Karpas-422 (cell line): ENCODE results near the gene RFC4. TPM values are rescaled to one million over a fixed set of nuclear protein-coding genes. Genes with fewer than 3 reads are reported as not detected.
"Not testable (repeated sequence)": the region's sequence is repeated elsewhere in the genome, so short reads cannot be mapped to it uniquely, and the experiment has no call there.

ENCODE experiments used
- DNase-seq: peaks from one replicate; pipeline ENCODE4 v3.0.0-alpha.2; 2015
- H2AFZ ChIP-seq: fragments of 200-600 bp; sonication (generic); 2 replicates; pipeline ENCODE4 v1.6.1; 2014; ENCODE audit warnings: antibody characterized with exemption, low read length, mixed read lengths
- H3K27ac ChIP-seq: fragments of 200-600 bp; sonication (generic); 2 replicates; pipeline ENCODE4 v1.5.1; 2014; ENCODE audit warnings: mild to moderate bottlenecking, low read length, moderate library complexity
- H3K27me3 ChIP-seq: fragments of 200-600 bp; sonication (generic); 2 replicates; pipeline ENCODE4 v1.6.1; 2014; ENCODE audit warnings: low read length, mixed read lengths
- H3K36me3 ChIP-seq: fragments of 200-600 bp; sonication (generic); 2 replicates; pipeline ENCODE4 v1.6.1; 2014; ENCODE audit warnings: low read length, mixed read lengths; ENCODE audit not compliant: insufficient read depth
- H3K4me1 ChIP-seq: fragments of 200-600 bp; sonication (generic); 2 replicates; pipeline ENCODE4 v1.6.1; 2014; ENCODE audit warnings: mild to moderate bottlenecking, low read length, mixed read lengths
- H3K4me2 ChIP-seq: fragments of 200-600 bp; sonication (generic); 2 replicates; pipeline ENCODE4 v1.6.1; 2014; ENCODE audit warnings: low read length, low read depth, mild to moderate bottlenecking; ENCODE audit not compliant: poor library complexity, severe bottlenecking
- H3K4me3 ChIP-seq: fragments of 200-600 bp; sonication (generic); 2 replicates; pipeline ENCODE4 v1.5.1; 2014; ENCODE audit warnings: mild to moderate bottlenecking, antibody characterized with exemption, low read length, mixed read lengths
- H3K79me2 ChIP-seq: fragments of 200-600 bp; sonication (generic); 2 replicates; pipeline ENCODE4 v1.6.1; 2014; ENCODE audit warnings: mild to moderate bottlenecking, low read length, mixed read lengths
- H3K9ac ChIP-seq: fragments of 200-600 bp; sonication (generic); 2 replicates; pipeline ENCODE4 v1.6.0; 2014; ENCODE audit warnings: low read length
- H3K9me2 ChIP-seq: fragments of 200-600 bp; sonication (generic), shearing (Covaris generic); replicated peaks from 2 replicates; pipeline ENCODE4 v1.6.0; 2014; ENCODE audit warnings: mild to moderate bottlenecking, low read length, moderate library complexity; ENCODE audit not compliant: insufficient read depth
- H3K9me3 ChIP-seq: fragments of 300-700, 200-600 bp; sonication (generic); 2 replicates; pipeline ENCODE4 v1.6.1; 2014; ENCODE audit warnings: low read length, mixed read lengths
- H4K20me1 ChIP-seq: fragments of 200-600 bp; sonication (generic); 2 replicates; pipeline ENCODE4 v1.6.1; 2014; ENCODE audit warnings: mild to moderate bottlenecking, antibody characterized with exemption, low read length, low read depth; ENCODE audit not compliant: insufficient read depth
- total RNA-seq: library from RNA; depleted of rRNA; stranded (reverse); fragments of >200 nt; shearing (Covaris generic); gene quantifications from 2 replicates; pipeline ENCODE4 v1.2.3, GENCODE V29; 2014; ENCODE audit warnings: low replicate concordance; rRNA removed

Gene RFC4
- total RNA-seq, result 59.7 and 80.7 TPM in 2 replicates

- Histone ChIP-seq H3K4me3 (peak within 1 kb of the TSS; percentile 79), H3K9me2 (no peaks in the 10 kb centered on the region), H3K79me2 (peaks cover 30% of the 10 kb centered on the region), H3K4me1 (peaks cover 26% of the 10 kb centered on the region), H3K36me3 (peaks cover 24% of the 10 kb centered on the region; the same call in 1 of the 2 replicates), H4K20me1 (no peaks in the 10 kb centered on the region), H2AFZ (peak within 1 kb of the TSS; percentile 80), H3K9me3 (no peaks in the 10 kb centered on the region), H3K27me3 (no peaks in the 10 kb centered on the region), H3K27ac (peak within 1 kb of the TSS; percentile 79), H3K4me2 (peak within 1 kb of the TSS; percentile 78), H3K9ac (peak within 1 kb of the TSS; percentile 85)
- DNase-seq, result peak; percentile 97
These were observed at the start of gene RFC4 for GRCh38 chr3:186806089-186807055. TSS of gene RFC4 (minus strand) at chr3:186806482. CDS start at chr3:186804713, 1,769 bp downstream.

GRCh38 chr3:186854954-186855353 lies 48.7 kb upstream of the RFC4 start:
- Histone ChIP-seq H3K9me3 (no peaks in the 10 kb centered on the region), H3K36me3 (no peaks in the 10 kb centered on the region), H2AFZ (no peak overlapping the region), H3K4me3 (no peak overlapping the region), H3K79me2 (no peaks in the 10 kb centered on the region), H3K27me3 (no peaks in the 10 kb centered on the region), H4K20me1 (no peaks in the 10 kb centered on the region), H3K4me1 (no peaks in the 10 kb centered on the region), H3K4me2 (no peak overlapping the region), H3K27ac (no peak overlapping the region), H3K9me2 (no peaks in the 10 kb centered on the region), H3K9ac (no peak overlapping the region)
- DNase-seq, result no peak

GRCh38 chr3:186854146-186854545 lies 47.9 kb upstream of the RFC4 start:
- Histone ChIP-seq H3K27ac (no peak overlapping the region), H3K9me2 (no peaks in the 10 kb centered on the region), H2AFZ (no peak overlapping the region), H3K9ac (no peak overlapping the region), H4K20me1 (no peaks in the 10 kb centered on the region), H3K36me3 (no peaks in the 10 kb centered on the region), H3K79me2 (no peaks in the 10 kb centered on the region), H3K27me3 (no peaks in the 10 kb centered on the region), H3K4me1 (peaks cover 1% of the 10 kb centered on the region; the same call in 1 of the 2 replicates), H3K4me3 (no peak overlapping the region), H3K4me2 (no peak overlapping the region), H3K9me3 (no peaks in the 10 kb centered on the region)
- DNase-seq, result no peak

- no peak overlapping the region for H3K4me2 ChIP-seq
These were observed 46.7 kb upstream of the RFC4 start for GRCh38 chr3:186852994-186853393.

GRCh38 chr3:186851835-186852234 lies 45.6 kb upstream of the RFC4 start:
- H3K36me3 ChIP-seq, H3K9me2 ChIP-seq, H3K4me3 ChIP-seq, H3K9ac ChIP-seq, DNase-seq, H3K27me3 ChIP-seq, H3K27ac ChIP-seq, H3K4me1 ChIP-seq, H3K79me2 ChIP-seq, H3K4me2 ChIP-seq, H3K9me3 ChIP-seq, H4K20me1 ChIP-seq, H2AFZ ChIP-seq: not testable (repeated sequence)

More at GRCh38 chr3:186852994-186853393, 46.7 kb upstream of the RFC4 start:
- H3K9me3 ChIP-seq, result no peaks in the 10 kb centered on the region
- no peaks in the 10 kb centered on the region for H3K9me2 ChIP-seq
- no peak overlapping the region for H3K27ac ChIP-seq
- no peak for DNase-seq
- H3K27me3 ChIP-seq, result no peaks in the 10 kb centered on the region
- no peak overlapping the region for H3K4me3 ChIP-seq
- H4K20me1 ChIP-seq, result no peaks in the 10 kb centered on the region
- H3K4me1 ChIP-seq, result peaks cover 3% of the 10 kb centered on the region; the same call in 1 of the 2 replicates
- no peaks in the 10 kb centered on the region for H3K79me2 ChIP-seq
- H3K36me3 ChIP-seq, result no peaks in the 10 kb centered on the region
- H2AFZ ChIP-seq, result no peak overlapping the region
- H3K9ac ChIP-seq, result no peak overlapping the region

GRCh38 chr3:186849374-186849975 lies 43.2 kb upstream of the RFC4 start:
- no peak overlapping the region for H2AFZ ChIP-seq
- no peaks in the 10 kb centered on the region for H3K9me2 ChIP-seq
- no peaks in the 10 kb centered on the region for H3K79me2 ChIP-seq
- no peak overlapping the region for H3K4me2 ChIP-seq
- no peaks in the 10 kb centered on the region for H3K27me3 ChIP-seq
- no peak overlapping the region for H3K9ac ChIP-seq
- no peaks in the 10 kb centered on the region for H3K36me3 ChIP-seq
- H3K4me1 ChIP-seq, result peaks cover 3% of the 10 kb centered on the region; the same call in 1 of the 2 replicates
- DNase-seq, result peak; percentile 89
- H3K9me3 ChIP-seq, result no peaks in the 10 kb centered on the region
- no peak overlapping the region for H3K27ac ChIP-seq
- no peak overlapping the region for H3K4me3 ChIP-seq
- no peaks in the 10 kb centered on the region for H4K20me1 ChIP-seq

GRCh38 chr3:186847437-186847836 lies 41.2 kb upstream of the RFC4 start:
- no peak overlapping the region for H3K9ac ChIP-seq
- no peak overlapping the region for H2AFZ ChIP-seq
- H3K79me2 ChIP-seq, result no peaks in the 10 kb centered on the region
- H3K27ac ChIP-seq, result no peak overlapping the region
- H3K4me1 ChIP-seq, result peaks cover 3% of the 10 kb centered on the region; the same call in 1 of the 2 replicates
- H3K36me3 ChIP-seq, result no peaks in the 10 kb centered on the region
- DNase-seq, result no peak
- H3K9me3 ChIP-seq, result no peaks in the 10 kb centered on the region
- no peak overlapping the region for H3K4me3 ChIP-seq
- H4K20me1 ChIP-seq, result no peaks in the 10 kb centered on the region
- no peaks in the 10 kb centered on the region for H3K27me3 ChIP-seq
- no peaks in the 10 kb centered on the region for H3K9me2 ChIP-seq
- no peak overlapping the region for H3K4me2 ChIP-seq

- no peaks in the 10 kb centered on the region for H3K9me3 ChIP-seq
- no peaks in the 10 kb centered on the region for H3K27me3 ChIP-seq
- no peaks in the 10 kb centered on the region for H3K79me2 ChIP-seq
- no peak for DNase-seq
- no peak overlapping the region for H3K9ac ChIP-seq
- H3K4me2 ChIP-seq, result no peak overlapping the region
- H2AFZ ChIP-seq, result no peak overlapping the region
- no peaks in the 10 kb centered on the region for H3K36me3 ChIP-seq
- peaks cover 3% of the 10 kb centered on the region; the same call in 1 of the 2 replicates for H3K4me1 ChIP-seq
- H3K27ac ChIP-seq, result no peak overlapping the region
- H3K9me2 ChIP-seq, result no peaks in the 10 kb centered on the region
- H4K20me1 ChIP-seq, result no peaks in the 10 kb centered on the region
- no peak overlapping the region for H3K4me3 ChIP-seq
These were observed 39.5 kb upstream of the RFC4 start for GRCh38 chr3:186845756-186846155.
